T-helper 2 cell treated with Interferon-gamma antibody and Interleukin-4, amounts not matched to agents 5 μg/mL and 100 μg/mL, for 36 hours (primary cell): ENCODE measurements around the gene COA1.

ENCODE experiments used
- DNase-seq: peaks from one replicate; pipeline ENCODE4 v3.0.0; 2021; ENCODE audit warnings: low spot score
- H3K27ac Mint-ChIP-seq: one replicate; pipeline ENCODE4 v1.8.0; 2021; ENCODE audit warnings: mild to moderate bottlenecking, mixed read lengths
- H3K27me3 Mint-ChIP-seq: one replicate; pipeline ENCODE4 v1.8.0; 2021; ENCODE audit warnings: low read depth, mixed read lengths
- H3K36me3 Mint-ChIP-seq: one replicate; pipeline ENCODE4 v1.8.0; 2021; ENCODE audit warnings: low read depth, mixed read lengths
- H3K4me1 Mint-ChIP-seq: one replicate; pipeline ENCODE4 v1.8.0; 2021; ENCODE audit warnings: low read depth, mixed read lengths
- H3K4me3 Mint-ChIP-seq: one replicate; pipeline ENCODE4 v1.8.0; 2022; ENCODE audit warnings: mild to moderate bottlenecking, moderate library complexity, mixed read lengths
- H3K9me3 Mint-ChIP-seq: one replicate; pipeline ENCODE4 v1.8.0; 2021; ENCODE audit warnings: mixed read lengths

COA1 gene

DNA sequence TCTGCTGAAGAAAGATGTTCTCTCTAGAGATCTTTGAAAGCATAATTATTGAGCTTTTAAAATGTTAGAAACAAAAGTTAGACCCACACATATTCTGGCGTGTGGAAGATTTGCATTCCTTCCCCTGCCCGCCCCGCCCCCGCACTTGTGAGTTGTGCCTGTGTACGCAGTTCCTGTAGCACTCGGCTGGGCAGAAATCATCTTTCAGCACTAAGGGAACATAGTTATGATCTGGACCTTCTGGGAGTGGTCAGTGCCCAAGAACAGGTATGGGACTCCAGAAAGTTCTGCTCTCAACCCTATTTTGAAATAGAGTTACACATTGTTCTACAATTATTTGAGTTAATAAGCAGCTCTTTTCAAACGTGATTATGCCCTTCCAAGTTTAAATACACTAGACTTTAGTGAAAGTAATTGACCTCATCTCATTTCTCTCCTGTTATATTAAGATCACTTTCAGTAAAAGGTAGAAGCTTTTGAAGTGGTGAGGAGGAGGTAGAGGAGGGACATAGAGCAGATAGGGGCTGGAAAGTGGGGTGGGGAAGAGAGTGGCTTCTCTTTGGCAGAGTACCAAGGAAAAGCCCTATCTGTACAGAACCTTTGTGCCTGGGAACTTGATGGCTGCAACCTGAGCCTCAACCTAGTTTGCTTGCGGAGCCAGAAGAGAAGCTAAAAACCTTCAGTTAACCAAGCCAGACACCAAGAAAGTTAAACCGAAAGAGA lies 34.9 kb upstream of the COA1 start:
- Mint-ChIP-seq H3K4me1 (peaks cover 20% of the 10 kb centered on the region), H3K4me3 (no peak overlapping the region), H3K27ac (no peak overlapping the region), H3K9me3 (no peaks in the 10 kb centered on the region), H3K36me3 (no peaks in the 10 kb centered on the region), H3K27me3 (peaks cover 2% of the 10 kb centered on the region)
- DNase-seq = no peak

DNA sequence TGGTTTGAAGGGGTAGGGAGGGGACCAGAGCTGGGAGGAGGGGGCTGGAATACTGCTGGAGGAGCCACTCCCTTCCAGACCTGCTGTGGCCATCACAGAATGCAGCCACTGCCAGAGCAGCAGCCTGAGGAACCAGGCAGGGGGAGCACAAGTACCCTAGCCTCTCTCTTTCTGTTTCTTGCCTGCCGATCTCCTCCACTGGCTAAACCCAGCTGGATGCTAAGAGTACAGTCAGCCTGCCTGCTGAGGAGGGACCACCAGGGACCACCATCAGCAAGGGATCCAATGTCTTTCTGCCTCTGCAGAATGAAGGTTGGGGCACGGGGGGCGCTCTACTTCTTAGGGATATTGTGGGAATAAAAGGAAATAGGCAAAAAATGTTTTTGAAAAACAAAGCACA lies 33.9 kb upstream of the COA1 start:
- Mint-ChIP-seq H3K4me1 (peaks cover 15% of the 10 kb centered on the region), H3K36me3 (no peaks in the 10 kb centered on the region), H3K9me3 (no peaks in the 10 kb centered on the region), H3K4me3 (no peak overlapping the region), H3K27ac (no peak overlapping the region), H3K27me3 (peaks cover 2% of the 10 kb centered on the region)
- no peak for DNase-seq

DNA sequence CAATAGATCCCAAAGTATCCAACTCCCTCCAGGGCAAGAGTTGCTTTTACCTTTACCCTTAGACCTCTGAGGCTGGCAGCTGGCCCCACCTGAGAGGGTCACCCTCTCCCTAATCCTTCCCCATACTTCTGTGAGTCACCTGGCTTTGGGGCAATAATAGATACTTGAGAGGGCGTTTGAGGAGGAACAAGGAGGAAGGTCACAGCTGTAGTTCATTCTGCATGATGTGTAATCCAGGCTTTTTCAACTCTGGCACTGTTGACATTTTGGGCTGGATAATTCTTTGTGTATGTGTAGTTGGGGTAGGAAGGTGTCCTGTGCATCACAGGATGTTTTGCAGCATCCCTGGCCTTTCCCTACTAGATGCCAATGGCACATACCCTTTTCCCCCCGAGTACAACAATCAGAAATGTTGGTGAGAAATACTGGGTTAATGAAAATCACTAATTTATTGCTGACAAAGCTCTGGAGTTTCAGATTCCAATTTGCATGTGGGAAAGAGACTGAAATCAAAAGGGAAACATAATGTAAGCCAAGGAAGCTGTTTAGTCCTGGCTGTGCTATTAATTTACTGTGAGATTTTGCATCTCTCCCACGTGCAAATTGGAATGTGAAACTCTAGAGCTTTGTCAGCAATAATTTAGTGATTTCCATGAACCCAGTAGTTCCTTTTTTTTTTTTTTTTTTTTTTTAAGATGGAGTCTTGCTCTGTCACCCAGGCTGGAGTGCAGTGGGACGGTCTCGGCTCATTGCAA lies 32.8 kb upstream of the COA1 start:
- no peak for DNase-seq
- Mint-ChIP-seq H3K27ac (no peak overlapping the region), H3K4me3 (no peak overlapping the region), H3K4me1 (peaks cover 22% of the 10 kb centered on the region), H3K36me3 (no peaks in the 10 kb centered on the region), H3K9me3 (no peaks in the 10 kb centered on the region), H3K27me3 (peaks cover 12% of the 10 kb centered on the region)

DNA sequence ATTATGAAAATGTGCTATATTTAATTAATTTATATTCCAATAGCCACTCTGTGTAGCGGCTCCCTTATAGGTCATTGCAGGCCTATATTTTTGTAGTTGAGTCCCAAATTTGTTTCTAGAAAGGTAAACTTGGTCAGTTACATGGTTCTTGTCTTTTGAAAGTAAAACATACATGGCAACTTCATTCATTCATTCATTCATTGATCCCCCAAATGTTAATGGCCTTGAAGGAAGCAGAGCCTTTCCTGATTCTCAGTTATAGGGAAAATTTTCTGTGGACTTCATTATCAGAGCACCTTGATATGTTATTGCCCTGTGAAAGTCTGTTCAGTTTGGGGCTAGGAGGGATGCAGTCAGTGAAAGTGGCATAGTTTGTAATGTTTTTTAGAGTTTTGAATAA lies 32.1 kb upstream of the COA1 start:
- no peak overlapping the region for H3K4me3 Mint-ChIP-seq

DNA sequence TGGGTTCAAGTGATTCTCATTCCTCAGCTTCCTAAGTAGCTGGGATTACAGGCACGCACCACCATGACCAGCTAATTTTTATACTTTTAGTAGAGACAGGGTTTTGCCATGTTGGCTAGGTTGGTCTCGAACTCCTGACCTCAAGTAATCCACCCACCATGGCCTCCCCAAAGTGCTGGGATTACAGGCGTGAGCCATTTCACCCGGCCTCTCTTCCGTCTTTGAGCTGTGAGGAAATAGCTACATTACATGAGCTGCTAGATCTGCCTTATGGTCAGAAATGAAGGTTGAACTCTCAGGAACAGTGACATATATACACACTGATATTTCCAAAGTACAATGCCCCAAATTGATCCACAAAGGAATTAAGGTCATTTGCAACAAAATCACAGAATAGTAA lies 31.5 kb upstream of the COA1 start:
- Mint-ChIP-seq H3K36me3 (no peaks in the 10 kb centered on the region), H3K4me1 (peaks cover 28% of the 10 kb centered on the region), H3K27me3 (peaks cover 16% of the 10 kb centered on the region), H3K4me3 (no peak overlapping the region), H3K27ac (no peak overlapping the region), H3K9me3 (no peaks in the 10 kb centered on the region)
- DNase-seq = no peak

More for the DNA sequence above, 32.1 kb upstream of the COA1 start:
- no peaks in the 10 kb centered on the region for H3K36me3 Mint-ChIP-seq
- H3K27me3 Mint-ChIP-seq = peaks cover 16% of the 10 kb centered on the region
- H3K9me3 Mint-ChIP-seq = no peaks in the 10 kb centered on the region
- H3K27ac Mint-ChIP-seq = no peak overlapping the region
- H3K4me1 Mint-ChIP-seq = peaks cover 28% of the 10 kb centered on the region
- DNase-seq = no peak

DNA sequence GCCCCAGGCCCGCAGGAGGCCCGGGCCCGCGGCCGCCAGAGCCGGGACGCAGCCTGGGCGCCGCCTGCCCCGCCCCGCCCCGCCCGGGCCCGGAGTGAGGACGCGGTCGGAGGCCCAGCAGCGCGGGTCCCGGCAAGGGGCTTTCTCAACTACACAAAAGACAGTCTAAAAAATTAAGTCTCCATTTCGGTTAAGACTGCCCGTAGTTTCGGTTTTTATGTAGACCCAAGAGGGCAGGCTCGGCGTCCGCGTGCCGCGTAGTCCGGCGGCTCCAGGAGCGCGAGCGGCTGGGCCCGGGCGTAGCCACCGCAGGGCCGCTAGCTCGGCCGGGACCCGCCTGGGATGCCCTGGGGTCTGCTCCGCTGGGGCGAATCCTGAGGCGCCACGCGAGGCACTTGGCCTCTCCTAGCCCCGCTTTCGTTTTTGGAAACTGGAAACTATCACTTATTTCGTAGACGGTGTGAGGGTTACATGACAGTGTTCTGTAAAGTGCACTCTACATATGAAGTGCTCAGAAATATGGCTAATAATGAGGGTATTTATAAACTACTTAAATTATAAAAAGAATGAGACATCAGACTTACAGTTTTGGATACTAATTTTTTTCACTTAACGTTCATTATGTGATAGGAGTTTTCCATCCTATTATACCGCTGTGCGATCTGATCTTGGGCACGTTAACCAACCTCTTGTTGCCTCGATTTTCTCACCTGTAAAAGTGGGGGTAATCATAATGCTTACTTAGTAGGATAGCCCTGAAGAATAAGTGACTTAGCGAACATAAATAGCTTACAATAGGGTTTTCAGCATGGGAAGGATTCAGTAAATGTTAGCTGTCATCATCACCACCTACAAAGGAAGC lies 29.7 kb upstream of the COA1 start:
- no peaks in the 10 kb centered on the region for H3K9me3 Mint-ChIP-seq
- H3K36me3 Mint-ChIP-seq = no peaks in the 10 kb centered on the region
- DNase-seq = peak; percentile 35
- H3K27me3 Mint-ChIP-seq = peaks cover 16% of the 10 kb centered on the region
- H3K4me3 Mint-ChIP-seq = peak overlapping the region; percentile 82
- H3K4me1 Mint-ChIP-seq = peaks cover 22% of the 10 kb centered on the region
- H3K27ac Mint-ChIP-seq = no peak overlapping the region

DNA sequence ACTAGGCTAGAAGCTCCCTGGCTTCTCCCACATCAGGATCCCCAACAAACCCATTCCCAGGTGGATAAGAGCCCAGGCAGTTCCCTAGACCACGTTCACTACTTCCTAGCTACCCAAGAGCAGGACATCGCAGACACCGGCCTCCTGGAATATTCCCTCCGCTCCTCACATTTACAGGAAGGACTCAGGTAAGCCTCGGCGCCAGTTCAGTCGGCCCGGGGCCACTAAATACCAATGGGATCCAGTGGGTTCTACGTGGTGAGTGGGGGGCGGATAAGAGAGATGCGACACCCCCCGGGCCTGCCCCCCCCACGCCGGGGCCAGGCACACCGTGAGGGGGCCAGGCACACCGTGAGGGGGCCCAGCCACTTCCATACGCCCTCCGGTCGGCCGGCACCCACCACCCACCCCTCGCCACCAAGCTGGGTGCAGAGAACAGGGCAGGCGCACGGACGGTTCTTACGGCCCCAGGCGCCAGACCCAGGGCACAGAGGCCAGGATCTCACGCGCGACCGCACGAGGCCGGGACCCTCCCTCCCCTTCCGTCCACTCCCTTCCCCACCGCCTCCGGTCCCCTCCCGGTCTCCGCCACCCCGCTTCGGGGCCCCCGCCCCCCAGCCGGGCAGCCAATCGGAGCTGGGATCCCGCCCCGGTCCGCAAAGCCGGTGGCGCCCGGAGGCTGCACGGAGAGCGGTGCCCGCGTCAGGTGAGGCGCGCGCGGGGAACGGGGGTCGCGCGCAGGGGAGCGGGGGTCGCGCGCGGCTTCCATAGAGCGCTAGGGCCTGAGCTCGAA lies 28.9 kb upstream of the COA1 start, which contains the start of gene BLVRA:
Gene BLVRA (plus strand): TSS at position 652 of the 793 bp plus-strand sequence. CDS start 12,479 bp downstream, outside the sequence.
- peak within 1 kb of the TSS; percentile 82 for H3K4me3 Mint-ChIP-seq
- peak; percentile 67 for DNase-seq
- no peaks in the 10 kb centered on the region for H3K9me3 Mint-ChIP-seq
- H3K27me3 Mint-ChIP-seq = peaks cover 18% of the 10 kb centered on the region
- H3K27ac Mint-ChIP-seq = peak within 1 kb of the TSS; percentile 1
- H3K36me3 Mint-ChIP-seq = no peaks in the 10 kb centered on the region
- H3K4me1 Mint-ChIP-seq = peaks cover 23% of the 10 kb centered on the region

DNA sequence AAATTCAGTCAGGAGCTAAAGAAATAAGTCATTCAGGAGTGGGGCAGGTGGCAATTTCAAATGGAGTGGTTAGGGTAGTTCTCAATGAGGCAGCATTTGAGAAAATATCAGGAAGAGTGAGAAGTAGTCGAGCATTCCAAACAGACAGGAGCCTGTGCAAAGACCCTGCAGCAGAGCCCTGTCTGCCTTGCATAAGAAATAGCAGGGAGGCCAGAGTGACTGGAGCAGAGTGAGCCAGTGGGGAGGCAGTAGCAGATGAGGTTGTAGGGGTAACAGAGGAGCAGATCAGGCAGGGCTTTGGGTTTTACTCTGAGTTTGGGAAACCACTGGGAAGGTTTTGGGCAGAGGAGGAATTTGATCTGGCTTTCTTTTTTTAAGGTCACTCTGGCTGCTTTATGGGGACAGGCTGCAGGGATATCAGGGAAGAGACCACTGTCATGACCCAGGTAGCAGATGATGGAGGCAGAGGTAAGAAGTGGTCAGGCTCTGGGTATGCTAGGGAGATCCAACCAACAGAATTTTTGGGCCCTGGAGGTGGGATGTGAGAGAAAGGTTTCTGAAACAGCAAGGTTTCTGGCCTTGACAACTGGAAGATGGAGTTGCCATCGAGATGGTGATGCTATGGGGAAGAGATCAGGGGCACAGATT lies 27.9 kb upstream of the COA1 start:
- Mint-ChIP-seq H3K9me3 (no peaks in the 10 kb centered on the region), H3K36me3 (no peaks in the 10 kb centered on the region), H3K27ac (peak overlapping the region; percentile 14), H3K4me1 (peaks cover 23% of the 10 kb centered on the region), H3K27me3 (peaks cover 24% of the 10 kb centered on the region), H3K4me3 (peak overlapping the region; percentile 71)
- no peak for DNase-seq

DNA sequence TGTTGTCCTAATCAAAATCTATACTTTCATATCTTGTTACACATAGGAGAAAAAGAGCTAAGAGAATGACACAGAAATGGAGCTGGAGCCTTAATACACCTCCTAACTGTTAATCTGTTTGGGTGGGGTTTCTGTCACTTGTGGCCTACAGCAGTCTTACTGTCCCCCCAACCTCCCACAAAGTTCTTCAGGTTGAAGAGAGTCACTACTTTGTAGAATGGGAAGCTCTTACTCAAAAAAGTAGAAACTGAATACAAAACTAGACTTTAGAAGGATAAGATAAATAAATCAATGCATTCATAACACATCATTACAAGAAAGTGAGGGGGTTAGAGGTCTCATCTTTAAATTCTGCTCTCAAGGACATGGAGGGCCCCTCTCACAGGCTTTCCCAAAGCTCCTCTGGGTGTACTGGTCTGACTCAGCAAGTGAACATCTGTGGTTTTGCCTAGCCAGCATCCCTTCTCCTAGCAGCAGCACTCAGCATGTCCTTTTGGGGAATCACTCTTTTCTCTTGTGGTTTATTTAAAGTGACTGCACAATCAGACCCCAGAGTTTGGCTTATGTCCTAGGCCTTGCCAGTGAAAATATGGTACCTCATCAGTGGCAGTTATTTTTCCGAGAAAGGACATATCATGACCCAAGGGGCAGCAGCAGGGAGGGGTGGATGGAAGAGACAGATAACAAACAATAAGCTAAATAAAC lies 27.2 kb upstream of the COA1 start:
- H3K4me1 Mint-ChIP-seq = peaks cover 23% of the 10 kb centered on the region
- DNase-seq = peak; percentile 22
- no peaks in the 10 kb centered on the region for H3K36me3 Mint-ChIP-seq
- peak overlapping the region; percentile 14 for H3K27ac Mint-ChIP-seq
- peaks cover 24% of the 10 kb centered on the region for H3K27me3 Mint-ChIP-seq
- no peaks in the 10 kb centered on the region for H3K9me3 Mint-ChIP-seq
- H3K4me3 Mint-ChIP-seq = peak overlapping the region; percentile 71

DNA sequence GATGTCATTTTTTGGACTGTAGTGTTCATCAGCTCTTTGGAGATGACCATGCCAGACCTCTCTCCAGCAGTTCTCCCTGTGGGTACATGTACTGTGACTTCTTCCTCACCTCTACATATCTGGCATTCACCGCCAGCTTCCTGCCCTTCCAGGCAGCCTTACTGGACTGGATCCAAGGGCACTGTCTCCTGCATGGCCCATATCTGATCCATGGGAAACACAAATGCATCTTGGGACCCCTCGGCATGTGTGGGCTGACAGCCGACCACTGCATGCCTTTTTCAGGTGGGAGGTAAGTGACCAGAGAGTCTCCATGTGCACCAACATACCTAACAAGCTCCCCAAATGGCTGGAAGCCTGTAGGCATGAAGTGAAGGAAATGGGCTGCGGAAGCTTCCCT lies 25.3 kb upstream of the COA1 start:
- Mint-ChIP-seq H3K27ac (no peak overlapping the region), H3K27me3 (peaks cover 22% of the 10 kb centered on the region), H3K4me1 (peaks cover 25% of the 10 kb centered on the region), H3K36me3 (no peaks in the 10 kb centered on the region), H3K4me3 (no peak overlapping the region), H3K9me3 (no peaks in the 10 kb centered on the region)
- no peak for DNase-seq

DNA sequence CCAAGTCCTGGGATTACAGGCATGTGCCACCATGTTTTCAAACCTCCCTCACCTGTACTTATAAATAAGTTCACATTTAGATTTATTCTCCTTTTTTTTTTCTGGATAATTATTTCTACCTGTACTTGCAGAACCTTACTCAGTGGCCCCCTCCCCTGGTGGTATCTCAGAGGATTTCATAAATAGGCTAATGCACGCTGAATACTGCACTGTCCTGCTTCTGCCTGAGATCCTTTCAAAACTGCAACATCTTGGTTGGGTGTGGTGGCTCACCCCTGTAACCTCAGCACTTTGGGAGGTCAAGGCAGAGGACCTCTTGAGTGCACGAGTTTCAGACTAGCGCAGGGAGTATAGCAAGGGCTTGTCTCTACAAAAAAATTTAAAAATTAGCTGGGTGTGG lies 24.5 kb upstream of the COA1 start:
- DNase-seq = no peak
- Mint-ChIP-seq H3K4me1 (peaks cover 22% of the 10 kb centered on the region), H3K9me3 (no peaks in the 10 kb centered on the region), H3K27ac (no peak overlapping the region), H3K36me3 (no peaks in the 10 kb centered on the region), H3K4me3 (no peak overlapping the region), H3K27me3 (peaks cover 24% of the 10 kb centered on the region)

DNA sequence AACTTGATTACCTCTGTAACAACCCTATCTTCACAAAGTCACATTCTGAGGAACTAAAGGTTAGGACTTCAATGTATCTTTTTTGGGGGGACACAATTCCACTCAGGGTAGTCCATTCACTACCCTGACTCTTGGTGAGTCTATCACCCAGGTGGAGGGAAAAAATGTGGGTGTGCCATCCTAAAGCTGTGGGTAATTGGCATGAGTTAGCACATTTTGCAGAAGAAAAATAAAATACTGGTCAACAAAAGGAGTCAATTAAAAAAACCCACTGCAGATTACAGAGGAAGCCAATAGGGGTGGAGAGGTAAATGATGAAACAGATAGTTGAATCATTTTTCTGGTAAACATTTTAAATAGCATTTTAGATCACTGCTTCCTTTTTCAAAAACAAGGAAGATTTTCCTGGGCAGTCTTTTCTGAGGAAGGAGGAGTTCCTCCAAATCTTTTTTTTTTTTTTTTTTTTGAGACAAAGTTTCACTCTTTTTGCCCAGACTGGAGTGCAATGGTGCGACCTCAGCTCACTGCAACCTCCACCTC lies 24.0 kb upstream of the COA1 start:
- no peak overlapping the region for H3K4me3 Mint-ChIP-seq
- no peaks in the 10 kb centered on the region for H3K36me3 Mint-ChIP-seq
- no peak overlapping the region for H3K27ac Mint-ChIP-seq
- no peak for DNase-seq
- H3K27me3 Mint-ChIP-seq = peaks cover 24% of the 10 kb centered on the region
- H3K9me3 Mint-ChIP-seq = no peaks in the 10 kb centered on the region
- peaks cover 22% of the 10 kb centered on the region for H3K4me1 Mint-ChIP-seq
